Measurements from ENCODE around the gene LMNB1.
A peak's percentile ranks its signal among the peaks of the same experiment; 100 is the strongest.
"Not testable (repeated sequence)": the region's sequence is repeated elsewhere in the genome, so short reads cannot be mapped to it uniquely, and the experiment has no call there.

The LMNB1 gene

DNA sequence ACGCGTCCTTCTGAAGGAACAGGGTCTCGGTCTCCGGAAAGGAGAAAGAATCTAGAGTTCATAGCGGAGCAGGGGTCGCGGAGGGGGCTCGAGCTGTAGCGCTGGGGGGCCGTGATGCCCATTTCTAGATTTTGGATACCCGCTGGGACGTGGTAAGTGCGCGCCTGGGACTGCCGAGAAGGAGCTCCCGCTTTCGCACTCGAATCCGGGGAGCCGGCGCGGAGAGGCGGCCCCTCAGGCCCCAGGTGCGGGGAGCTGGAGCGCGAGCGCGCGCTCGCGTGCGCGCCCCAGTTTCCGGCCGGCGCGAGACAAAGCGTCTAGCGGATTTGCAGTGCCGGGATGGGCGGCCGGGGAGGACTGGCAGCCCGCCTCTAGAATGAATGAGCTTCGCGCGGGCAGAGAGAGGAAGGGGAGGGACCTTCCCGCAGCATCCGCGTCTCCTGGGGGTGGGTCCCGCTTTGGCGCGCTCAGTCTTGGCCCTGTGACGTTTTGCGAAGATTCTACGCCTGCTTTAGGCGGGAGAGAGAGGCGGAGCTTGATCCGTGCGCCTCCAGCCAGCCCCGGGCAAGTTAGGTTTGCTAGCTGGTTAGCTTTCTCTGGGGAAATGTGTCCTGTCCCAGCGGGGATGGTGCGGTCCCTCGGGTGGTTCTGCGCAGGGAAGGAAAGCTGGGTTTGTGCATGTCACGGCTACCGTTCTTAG is 1.2 kb downstream of the LMNB1 start:
- Histone ChIP-seq H3K4me3 (ENCODE audit: low read depth, low read length) (peak overlapping the region; percentile 86), H3K9me3 (ENCODE audit: control insufficient read depth, low read length) (no peaks in the 10 kb centered on the region), H3K4me1 (no peaks in the 10 kb centered on the region), H3K79me2 (peaks cover 6% of the 10 kb centered on the region), H3K4me2 (ENCODE audit: low read length) (peak overlapping the region; percentile 81), H3K9ac (no peak overlapping the region), H3K36me3 (ENCODE audit: control insufficient read depth, insufficient read depth, low read length) (no peaks in the 10 kb centered on the region), H2AFZ (peak overlapping the region; percentile 97), H3K27me3 (ENCODE audit: control insufficient read depth, insufficient read depth, low read length) (no peaks in the 10 kb centered on the region), H3K27ac (peak overlapping the region; percentile 93)
- TF ChIP-seq, protein P1, sequence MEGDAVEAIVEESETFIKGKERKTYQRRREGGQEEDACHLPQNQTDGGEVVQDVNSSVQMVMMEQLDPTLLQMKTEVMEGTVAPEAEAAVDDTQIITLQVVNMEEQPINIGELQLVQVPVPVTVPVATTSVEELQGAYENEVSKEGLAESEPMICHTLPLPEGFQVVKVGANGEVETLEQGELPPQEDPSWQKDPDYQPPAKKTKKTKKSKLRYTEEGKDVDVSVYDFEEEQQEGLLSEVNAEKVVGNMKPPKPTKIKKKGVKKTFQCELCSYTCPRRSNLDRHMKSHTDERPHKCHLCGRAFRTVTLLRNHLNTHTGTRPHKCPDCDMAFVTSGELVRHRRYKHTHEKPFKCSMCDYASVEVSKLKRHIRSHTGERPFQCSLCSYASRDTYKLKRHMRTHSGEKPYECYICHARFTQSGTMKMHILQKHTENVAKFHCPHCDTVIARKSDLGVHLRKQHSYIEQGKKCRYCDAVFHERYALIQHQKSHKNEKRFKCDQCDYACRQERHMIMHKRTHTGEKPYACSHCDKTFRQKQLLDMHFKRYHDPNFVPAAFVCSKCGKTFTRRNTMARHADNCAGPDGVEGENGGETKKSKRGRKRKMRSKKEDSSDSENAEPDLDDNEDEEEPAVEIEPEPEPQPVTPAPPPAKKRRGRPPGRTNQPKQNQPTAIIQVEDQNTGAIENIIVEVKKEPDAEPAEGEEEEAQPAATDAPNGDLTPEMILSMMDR (IDR thresholded peaks at IDR 0.05), result no peak

DNA sequence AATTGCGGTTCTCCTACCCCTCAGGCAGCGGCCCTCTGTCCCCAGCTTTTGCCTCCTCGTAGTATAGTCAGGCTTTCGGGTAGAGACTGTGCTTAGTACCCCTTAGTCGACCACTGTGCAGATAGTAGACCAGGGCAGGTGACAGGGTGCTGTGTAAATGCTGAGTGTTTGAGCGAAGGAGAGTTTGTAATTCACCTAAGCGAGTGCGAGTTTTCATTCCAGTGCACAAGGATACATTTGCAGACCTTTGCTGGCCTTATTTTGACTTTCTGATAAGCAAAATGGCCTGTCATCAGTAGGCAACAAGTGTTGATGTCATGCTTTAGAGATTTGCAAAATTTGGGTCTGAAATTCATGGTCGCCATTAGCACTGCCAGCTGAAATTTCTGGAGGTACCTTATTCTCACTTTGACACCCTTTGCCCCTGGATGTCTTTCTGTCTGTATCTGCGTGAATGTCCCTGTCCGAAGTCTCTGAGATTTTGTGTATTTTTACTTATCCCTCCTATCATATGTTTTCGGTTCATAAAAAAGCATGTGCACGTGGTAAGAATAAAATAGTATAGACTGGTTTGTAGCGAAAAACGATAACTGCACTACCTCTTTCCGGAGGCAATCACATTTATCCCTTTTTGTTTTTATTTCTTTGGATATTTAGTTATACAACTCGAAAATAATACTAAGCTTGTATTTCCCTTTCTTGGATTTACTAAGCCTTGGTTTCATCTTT is 1.9 kb downstream of the LMNB1 start:
- peak overlapping the region; percentile 86 for H3K4me3 ChIP-seq (ENCODE audit: low read depth, low read length)
- H3K4me1 ChIP-seq, result no peaks in the 10 kb centered on the region
- no peaks in the 10 kb centered on the region for H3K36me3 ChIP-seq (ENCODE audit: control insufficient read depth, insufficient read depth, low read length)
- H3K27ac ChIP-seq, result peak overlapping the region; percentile 93
- no peaks in the 10 kb centered on the region for H3K27me3 ChIP-seq (ENCODE audit: control insufficient read depth, insufficient read depth, low read length)
- H3K4me2 ChIP-seq (ENCODE audit: low read length), result peak overlapping the region; percentile 81
- H3K9ac ChIP-seq, result no peak overlapping the region
- TF ChIP-seq, protein P1 (IDR thresholded peaks at IDR 0.05), result no peak
- H3K9me3 ChIP-seq (ENCODE audit: control insufficient read depth, low read length), result no peaks in the 10 kb centered on the region
- H2AFZ ChIP-seq, result peak overlapping the region; percentile 97
- H3K79me2 ChIP-seq, result peaks cover 6% of the 10 kb centered on the region

DNA sequence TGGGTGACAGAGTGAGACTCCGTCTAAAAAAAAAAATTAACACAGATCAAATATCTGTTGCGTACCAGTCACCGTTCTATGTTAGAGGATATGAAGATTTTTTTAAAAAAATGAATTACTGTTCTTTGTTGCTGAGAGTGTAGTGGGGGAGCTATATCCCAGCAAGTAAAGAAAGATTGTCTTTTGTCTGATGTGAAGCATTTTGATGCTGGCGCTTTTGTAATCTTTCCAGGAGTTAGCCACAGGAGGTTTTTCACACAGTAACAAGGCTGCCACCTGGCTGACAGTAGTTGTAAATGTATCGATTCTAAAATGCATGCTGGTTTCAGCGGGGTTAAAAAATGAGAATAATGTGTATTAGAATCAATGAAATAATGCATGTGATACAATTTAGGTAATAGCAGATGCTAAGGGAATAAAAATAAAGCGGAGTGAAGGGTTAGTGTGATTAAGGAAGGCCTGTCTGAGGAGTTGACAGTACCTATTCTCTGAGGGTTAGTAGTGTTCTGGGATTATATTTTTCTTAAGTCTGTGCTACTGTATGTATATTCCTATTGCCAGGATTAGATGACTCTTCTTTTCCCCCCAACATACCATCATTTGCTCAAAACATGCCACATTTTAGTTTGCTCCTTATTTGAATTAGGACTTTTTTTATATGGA is 3.4 kb downstream of the LMNB1 start:
- H3K9me3 ChIP-seq (ENCODE audit: control insufficient read depth, low read length), result no peaks in the 10 kb centered on the region
- no peak overlapping the region for H3K9ac ChIP-seq
- H3K4me1 ChIP-seq, result no peaks in the 10 kb centered on the region
- H3K36me3 ChIP-seq (ENCODE audit: control insufficient read depth, insufficient read depth, low read length), result no peaks in the 10 kb centered on the region
- H3K4me2 ChIP-seq (ENCODE audit: low read length), result no peak overlapping the region
- H3K27ac ChIP-seq, result no peak overlapping the region
- no peaks in the 10 kb centered on the region for H3K27me3 ChIP-seq (ENCODE audit: control insufficient read depth, insufficient read depth, low read length)
- H3K4me3 ChIP-seq (ENCODE audit: low read depth, low read length), result no peak overlapping the region
- TF ChIP-seq, protein P1 (IDR thresholded peaks at IDR 0.05), result peak; percentile 70
- H3K79me2 ChIP-seq, result peaks cover 6% of the 10 kb centered on the region
- no peak overlapping the region for H2AFZ ChIP-seq

DNA sequence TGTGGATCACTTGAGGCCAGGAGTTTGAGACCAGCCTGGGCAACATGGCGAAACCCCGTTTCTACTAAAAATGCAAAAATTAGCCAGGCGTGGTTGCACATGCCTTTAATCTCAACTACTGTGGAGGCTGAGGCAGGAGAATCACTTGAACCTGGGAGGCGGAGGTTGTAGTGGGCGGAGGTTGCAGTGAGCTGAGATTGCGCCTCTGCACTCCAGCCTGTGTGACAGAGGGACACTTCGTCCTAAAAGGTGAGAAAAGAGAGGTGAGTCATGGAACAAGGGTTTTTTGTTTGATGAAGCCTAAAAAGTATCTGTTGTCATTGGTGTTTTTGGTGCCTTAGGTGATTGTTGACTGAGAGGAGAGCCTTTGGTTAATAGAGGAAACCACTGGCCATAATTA is 11.5 kb downstream of the LMNB1 start:
- not testable (repeated sequence) for H3K27me3 ChIP-seq (ENCODE audit: control insufficient read depth, insufficient read depth, low read length); H3K4me1 ChIP-seq; H3K36me3 ChIP-seq (ENCODE audit: control insufficient read depth, insufficient read depth, low read length); H3K4me3 ChIP-seq (ENCODE audit: low read depth, low read length); H3K9me3 ChIP-seq (ENCODE audit: control insufficient read depth, low read length); H3K4me2 ChIP-seq (ENCODE audit: low read length); H2AFZ ChIP-seq; H3K9ac ChIP-seq; H3K27ac ChIP-seq
- peaks cover 29% of the 10 kb centered on the region for H3K79me2 ChIP-seq

DNA sequence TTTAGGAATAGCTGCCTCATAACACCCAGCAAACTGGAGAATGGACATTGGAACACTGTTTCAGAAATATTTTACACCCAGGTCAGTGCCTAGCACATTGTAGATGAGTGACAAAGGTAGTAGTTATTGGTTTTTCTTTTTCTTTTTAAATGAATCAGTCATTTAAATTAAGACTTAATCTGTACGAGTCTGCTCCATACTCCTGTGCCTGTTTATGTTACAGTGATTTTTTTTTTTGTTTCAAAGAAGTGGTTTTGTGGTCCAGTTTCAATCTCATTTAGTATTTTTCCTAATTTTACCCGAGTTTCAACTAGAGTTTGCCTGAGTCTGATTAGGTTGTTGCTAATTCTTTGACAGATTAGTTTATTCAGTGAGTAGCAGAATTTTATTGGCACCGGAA is 16.2 kb downstream of the LMNB1 start:
- Histone ChIP-seq H3K9me3 (ENCODE audit: control insufficient read depth, low read length) (no peaks in the 10 kb centered on the region), H3K4me1 (no peaks in the 10 kb centered on the region), H3K27ac (no peak overlapping the region), H2AFZ (no peak overlapping the region), H3K4me3 (ENCODE audit: low read depth, low read length) (no peak overlapping the region), H3K9ac (no peak overlapping the region), H3K27me3 (ENCODE audit: control insufficient read depth, insufficient read depth, low read length) (no peaks in the 10 kb centered on the region), H3K4me2 (ENCODE audit: low read length) (no peak overlapping the region), H3K79me2 (peaks cover 21% of the 10 kb centered on the region), H3K36me3 (ENCODE audit: control insufficient read depth, insufficient read depth, low read length) (no peaks in the 10 kb centered on the region)
- TF ChIP-seq, protein P1 (IDR thresholded peaks at IDR 0.05), result no peak

DNA sequence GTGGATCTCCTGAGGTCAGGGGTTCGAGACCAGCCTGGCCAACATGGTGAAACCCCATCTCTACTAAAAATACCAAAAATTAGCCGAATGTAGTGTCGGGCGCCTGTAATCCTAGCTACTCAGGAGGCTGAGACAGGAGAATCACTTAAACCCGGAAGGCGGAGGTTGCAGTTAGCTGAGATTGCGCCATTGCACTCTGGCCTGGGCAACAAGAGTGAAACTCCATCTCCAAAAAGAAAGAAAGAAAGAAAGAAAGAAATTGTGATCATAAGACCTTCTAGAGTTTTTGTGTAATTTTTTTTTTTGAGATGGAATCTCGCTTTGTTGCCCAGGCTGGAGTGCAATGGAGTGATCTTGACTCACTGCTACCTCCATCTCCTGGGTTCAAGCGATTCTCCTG is 16.7 kb downstream of the LMNB1 start:
- not testable (repeated sequence) for H3K27ac ChIP-seq; H3K36me3 ChIP-seq (ENCODE audit: control insufficient read depth, insufficient read depth, low read length); H2AFZ ChIP-seq; H3K4me3 ChIP-seq (ENCODE audit: low read depth, low read length); H3K9ac ChIP-seq; H3K4me1 ChIP-seq; H3K4me2 ChIP-seq (ENCODE audit: low read length); H3K27me3 ChIP-seq (ENCODE audit: control insufficient read depth, insufficient read depth, low read length); H3K9me3 ChIP-seq (ENCODE audit: control insufficient read depth, low read length)
- peaks cover 16% of the 10 kb centered on the region for H3K79me2 ChIP-seq
